ENCODE measurements around the gene DNAJB7. TPM values are rescaled to one million over a fixed set of nuclear protein-coding genes. Genes with fewer than 3 reads are reported as not detected.

DNAJB7 gene
- not detected in 5 replicates for total RNA-seq (2022; extraction: Qiagen RNA extraction; ENCODE audit: low read depth)

GRCh38 chr22:40862013-40862412 lies at the start of gene DNAJB7:
DNAJB7 (minus strand) TSS chr22:40862113; CDS start chr22:40861994, 119 bp downstream.

DNA sequence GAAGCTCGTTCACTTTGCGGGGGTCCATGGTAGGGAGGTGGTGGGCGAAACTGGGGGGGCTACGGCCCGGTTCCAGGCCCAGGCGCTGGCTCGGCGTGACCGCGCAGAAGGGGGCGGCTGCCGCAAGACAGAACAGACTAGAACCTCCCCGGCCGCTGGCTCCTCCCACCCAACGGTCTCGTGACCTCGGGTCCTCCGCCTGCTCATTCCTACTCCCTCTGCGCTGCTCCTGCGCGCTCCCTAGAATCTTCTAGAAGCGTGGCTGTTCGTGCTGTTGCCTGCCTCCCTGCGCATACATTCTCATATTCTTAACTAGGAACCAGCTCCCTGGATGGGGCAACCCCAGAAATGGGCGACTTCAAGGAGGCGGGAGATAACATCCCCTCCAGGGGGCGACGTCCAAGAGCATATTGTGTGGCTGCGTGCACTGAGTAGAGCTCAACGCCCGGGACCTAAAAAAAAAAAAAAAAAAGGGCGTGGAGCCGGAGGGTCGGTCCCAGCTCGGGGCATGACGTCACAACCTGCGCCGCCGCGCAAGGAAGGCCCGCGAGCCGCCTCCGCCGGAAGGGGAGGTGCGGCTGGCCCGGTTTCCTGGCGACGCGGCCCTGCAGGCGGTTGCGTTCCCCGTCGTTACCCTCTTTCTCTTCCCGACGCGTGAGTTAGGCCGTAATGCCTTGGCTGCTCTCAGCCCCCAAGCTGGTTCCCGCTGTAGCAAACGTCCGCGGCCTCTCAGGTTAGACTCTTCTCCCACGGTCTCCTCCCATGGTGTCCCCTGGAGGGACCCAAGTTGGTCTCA lies 5.2 kb downstream of the DNAJB7 start, which contains the start of the genes ST13 and XPNPEP3:
Gene ST13 (minus strand): TSS at position 127 of the 796 bp plus-strand sequence. CDS start 99 bp downstream, at position 28.
Gene XPNPEP3 (plus strand): TSS at position 636 of the 796 bp plus-strand sequence. CDS start 34 bp downstream, at position 670.

DNA sequence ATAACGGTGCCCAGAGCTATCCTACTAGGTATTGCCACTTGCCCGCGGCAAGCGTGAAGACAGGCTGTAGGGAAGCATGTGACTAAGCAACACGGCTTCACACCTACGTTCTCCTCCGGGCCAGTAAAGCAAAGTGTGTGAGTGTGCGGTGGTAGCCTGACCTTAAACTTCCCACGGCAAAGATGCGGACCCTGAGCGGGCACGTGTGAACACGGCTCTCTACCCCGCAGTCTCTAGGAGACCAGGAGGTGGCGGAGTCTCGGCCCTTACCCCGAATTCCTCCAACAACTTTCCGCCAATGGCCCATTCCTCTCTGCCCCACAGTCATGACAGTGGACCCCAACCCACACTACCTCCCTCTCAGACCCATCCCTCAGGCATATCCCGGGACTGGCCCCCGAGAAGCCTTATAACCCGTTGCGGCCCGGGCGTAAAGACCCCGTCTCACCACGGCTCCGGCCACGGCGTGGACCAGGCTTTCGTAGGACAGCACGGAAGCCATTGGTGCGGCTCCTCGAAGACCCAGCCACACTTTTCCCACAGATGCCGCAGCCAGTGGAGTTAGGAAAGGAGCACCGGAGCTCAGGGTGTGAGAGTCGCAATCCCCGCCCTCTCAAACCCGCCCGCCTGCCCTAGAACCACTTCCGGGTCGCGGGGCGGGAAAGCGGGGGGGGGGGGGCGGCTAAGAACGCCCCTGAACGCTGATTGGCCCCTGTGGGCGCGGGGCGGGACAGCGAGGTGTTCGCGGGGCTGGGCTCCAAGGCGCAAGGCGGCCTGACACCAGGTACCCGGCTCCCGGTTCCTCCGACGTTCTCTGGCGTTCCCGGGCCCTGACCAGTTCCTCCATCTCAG lies 42.9 kb downstream of the DNAJB7 start, which contains the start of gene SLC25A17:
Gene SLC25A17 (minus strand): TSS at position 600 of the 852 bp plus-strand sequence. CDS start 98 bp downstream, at position 502.

Other genes with a start within 250 kb of the DNAJB7 start
- gene MRTFA, start 225.4 kb downstream of the DNAJB7 start, total RNA-seq (2022; extraction: Qiagen RNA extraction; ENCODE audit: low read depth), result 32.1 to 61.6 TPM (median 49.9 TPM) in 5 replicates
- not detected in 5 replicates for gene MCHR1, start 182.6 kb downstream of the DNAJB7 start, total RNA-seq (2022; extraction: Qiagen RNA extraction; ENCODE audit: low read depth)
- 19.2 to 25.1 TPM (median 20.8 TPM) in 5 replicates for gene SLC25A17, start 42.8 kb downstream of the DNAJB7 start, total RNA-seq (2022; extraction: Qiagen RNA extraction; ENCODE audit: low read depth)
- gene ST13, start 5.5 kb downstream of the DNAJB7 start, total RNA-seq (2022; extraction: Qiagen RNA extraction; ENCODE audit: low read depth), result 152 to 216 TPM (median 168 TPM) in 5 replicates
- 5.7 to 9.9 TPM (median 9.4 TPM) in 5 replicates for gene XPNPEP3, start 5.0 kb downstream of the DNAJB7 start, total RNA-seq (2022; extraction: Qiagen RNA extraction; ENCODE audit: low read depth)
- gene RBX1, start 89.3 kb upstream of the DNAJB7 start, total RNA-seq (2022; extraction: Qiagen RNA extraction; ENCODE audit: low read depth), result 45.6 to 53.9 TPM (median 50.4 TPM) in 5 replicates
- gene EP300, start 230.5 kb upstream of the DNAJB7 start, total RNA-seq (2022; extraction: Qiagen RNA extraction; ENCODE audit: low read depth), result 16.2 to 22.7 TPM (median 20.1 TPM) in 5 replicates